Stimulated activated CD8-positive, alpha-beta memory T cell treated with anti-CD3 and anti-CD28 coated beads, Interleukin-7, amount 100 ng/mL, for 24 hours (primary cell): Measurements from ENCODE around the gene ANKRD10.
"Not testable (repeated sequence)": the region's sequence is repeated elsewhere in the genome, so short reads cannot be mapped to it uniquely, and the experiment has no call there.

Experiments
- DNase-seq: peaks from one replicate; pipeline ENCODE4 v3.0.0-alpha.2; 2020; ENCODE audit warnings: low read depth

The ANKRD10 gene

DNA sequence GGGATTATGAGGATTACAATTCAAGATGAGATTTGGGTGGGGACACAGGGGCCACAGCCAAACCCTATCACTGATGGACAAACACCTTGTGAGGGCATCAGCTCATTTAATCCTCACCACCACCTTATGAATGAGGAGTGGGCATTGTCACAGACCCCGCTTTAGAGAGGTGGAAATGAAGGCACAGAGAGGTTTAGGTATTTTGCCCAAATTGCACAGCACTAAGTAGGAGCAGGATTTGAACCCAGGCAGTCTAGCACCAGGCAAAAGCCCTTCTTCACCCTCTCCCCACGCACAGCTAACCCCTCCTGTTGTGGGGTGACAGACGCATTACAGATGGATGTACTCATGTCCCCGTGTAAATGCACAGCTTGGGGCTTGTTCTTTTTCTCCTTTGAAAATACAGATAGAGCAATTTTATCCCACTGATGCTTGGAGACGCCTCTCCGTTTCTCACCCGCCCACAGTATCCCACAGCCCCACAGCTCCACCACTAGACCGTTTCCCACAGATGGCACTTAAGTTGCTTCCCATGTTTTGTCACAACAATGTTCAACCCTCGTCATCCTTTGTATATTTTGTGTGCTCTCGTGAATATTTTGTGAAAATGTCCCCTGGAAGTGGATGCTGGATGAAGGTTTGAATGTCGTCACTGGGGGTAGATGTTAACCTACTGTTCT lies 48.2 kb downstream of the ANKRD10 start:
- no peak for DNase-seq

DNA sequence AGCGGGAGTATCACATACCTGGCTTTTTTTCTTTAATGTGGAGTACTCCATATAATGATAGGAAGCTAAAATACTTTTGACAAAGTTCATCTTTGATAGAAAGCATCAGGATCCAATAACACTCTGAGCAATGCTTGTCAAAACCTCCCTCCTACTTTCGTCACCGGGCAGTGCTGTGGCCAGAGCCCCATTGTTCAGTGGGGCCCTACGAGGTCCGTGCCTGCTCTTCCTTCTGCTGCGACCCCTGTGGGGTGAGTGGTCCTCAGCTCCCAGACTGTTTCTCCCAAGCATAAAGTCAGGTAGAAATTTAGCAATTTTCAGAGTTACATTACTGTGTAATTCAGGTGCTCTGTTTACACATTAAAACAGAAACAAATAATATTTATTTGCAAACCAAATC lies 51.2 kb downstream of the ANKRD10 start:
- DNase-seq: no peak

DNA sequence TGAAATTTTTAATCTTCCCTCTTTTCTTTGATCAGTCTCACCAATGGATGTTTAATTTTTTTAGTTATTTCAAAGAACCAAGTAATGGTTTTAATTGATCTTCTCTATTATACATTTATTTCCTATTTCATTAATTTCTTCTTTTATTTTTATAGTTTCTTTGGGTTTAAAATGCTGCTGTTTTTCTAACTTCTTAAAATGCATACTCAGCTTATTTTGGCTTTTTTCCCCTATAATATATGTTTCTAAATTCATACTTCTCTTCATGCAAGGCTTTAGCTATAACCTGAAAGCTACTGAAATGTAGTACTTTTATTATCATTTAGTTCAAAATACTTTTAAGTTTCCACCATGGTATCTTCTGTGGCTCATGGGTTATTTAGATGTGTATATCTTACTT lies 53.9 kb downstream of the ANKRD10 start:
- DNase-seq: no peak

DNA sequence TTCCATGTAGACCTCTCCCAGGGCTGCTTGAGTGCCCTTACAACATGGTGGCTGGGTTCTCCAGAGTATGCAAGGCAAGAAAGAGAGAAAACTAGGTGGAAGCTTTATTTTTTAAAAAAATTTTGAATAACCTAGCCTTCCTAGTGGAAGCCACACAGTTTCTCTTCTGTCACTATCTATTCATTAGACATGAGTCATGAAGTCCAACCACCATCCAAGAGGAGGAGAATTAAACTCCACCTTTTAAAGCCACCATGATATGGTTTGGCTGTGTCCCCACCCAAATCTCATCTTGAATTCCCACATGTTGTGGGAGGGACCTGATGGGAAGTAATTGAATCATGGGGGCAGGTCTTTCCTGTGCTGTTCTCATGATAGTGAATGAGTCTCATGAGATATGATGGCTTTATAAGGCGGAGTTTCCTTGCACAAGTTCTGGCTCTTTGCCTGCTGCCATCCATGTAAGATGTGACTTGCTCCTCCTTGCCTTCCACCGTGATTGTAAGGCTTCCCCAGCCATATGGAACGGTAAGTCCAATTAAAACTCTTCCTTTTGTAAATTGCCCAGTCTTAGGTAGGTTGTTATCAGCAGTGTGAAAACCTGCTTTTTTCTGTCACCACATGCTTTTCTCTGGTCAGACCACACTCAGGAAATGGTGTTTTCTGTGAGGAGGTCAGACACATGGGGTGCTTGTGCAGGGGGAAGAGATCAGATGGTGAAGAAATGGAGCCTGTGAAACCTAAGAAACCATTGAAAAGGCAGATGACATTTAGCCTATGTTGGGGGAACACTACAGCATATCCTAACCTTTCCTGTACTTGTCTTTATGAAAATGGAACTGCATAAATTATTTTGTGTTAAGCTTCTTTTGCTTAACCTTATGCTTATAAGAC lies 57.7 kb downstream of the ANKRD10 start:
- DNase-seq: no peak

DNA sequence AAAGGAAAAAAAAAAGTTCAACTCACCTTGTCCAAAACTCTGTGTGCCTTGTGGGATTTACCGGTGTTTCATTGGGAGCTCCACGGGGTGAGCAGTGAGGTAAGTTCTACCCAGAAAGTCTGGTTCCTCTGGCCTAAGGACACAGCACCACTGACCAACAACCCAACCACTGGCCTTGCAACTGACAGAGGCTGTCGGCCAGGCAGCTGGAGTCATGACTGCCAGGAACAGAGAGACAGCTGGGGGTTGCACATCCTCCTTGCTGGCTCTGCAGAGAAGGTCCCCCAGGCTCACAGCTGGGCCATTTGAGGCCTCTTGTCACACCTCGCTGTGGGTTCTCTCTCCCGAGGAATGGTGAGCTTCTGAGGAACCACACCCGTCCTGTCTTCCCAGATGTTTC lies 59.5 kb downstream of the ANKRD10 start:
- no peak for DNase-seq

DNA sequence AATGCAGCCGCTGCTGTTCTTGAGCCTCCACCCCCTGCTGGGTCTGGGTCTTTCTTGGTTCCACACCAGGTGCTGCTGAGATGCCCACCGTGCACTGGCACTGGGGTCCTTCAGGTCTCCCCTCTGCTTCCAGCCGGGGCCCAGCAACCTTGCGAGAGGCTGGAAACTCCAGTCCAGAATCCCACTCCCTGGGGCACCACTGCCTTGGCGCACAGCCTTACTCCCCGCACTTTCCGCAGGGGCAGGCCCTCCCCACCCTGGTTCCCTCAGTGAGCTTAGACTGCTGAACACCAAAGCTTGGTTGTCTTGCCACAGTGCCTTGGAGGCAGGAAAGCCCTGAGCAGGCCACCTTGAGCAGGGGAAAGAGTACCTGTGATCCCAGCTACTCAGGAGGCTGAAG lies 60.0 kb downstream of the ANKRD10 start:
- no peak for DNase-seq

DNA sequence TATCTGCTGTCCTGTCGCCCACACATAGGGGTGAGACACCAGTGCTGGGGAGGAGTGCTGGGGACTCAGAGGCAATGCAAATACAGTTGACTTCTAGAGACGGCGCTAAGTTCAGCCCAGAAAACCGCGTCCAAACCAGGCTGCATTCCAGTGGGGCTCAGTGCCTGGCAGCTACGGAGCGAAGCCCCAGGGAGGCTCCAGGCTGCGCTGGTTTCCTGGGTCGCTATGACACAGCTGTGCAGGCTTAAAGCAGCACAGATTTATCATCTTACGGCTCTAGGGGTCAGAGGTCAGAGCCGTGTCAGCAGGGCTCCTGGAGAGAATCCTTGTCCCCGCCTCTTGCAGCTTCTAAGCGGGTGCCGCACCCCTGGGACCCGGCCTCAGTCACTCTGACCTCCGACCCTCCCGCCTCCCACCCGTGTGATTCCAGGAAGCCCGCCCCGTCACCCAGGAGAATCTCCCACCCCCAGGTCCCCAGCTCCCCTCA lies 61.6 kb downstream of the ANKRD10 start:
- DNase-seq: no peak

DNA sequence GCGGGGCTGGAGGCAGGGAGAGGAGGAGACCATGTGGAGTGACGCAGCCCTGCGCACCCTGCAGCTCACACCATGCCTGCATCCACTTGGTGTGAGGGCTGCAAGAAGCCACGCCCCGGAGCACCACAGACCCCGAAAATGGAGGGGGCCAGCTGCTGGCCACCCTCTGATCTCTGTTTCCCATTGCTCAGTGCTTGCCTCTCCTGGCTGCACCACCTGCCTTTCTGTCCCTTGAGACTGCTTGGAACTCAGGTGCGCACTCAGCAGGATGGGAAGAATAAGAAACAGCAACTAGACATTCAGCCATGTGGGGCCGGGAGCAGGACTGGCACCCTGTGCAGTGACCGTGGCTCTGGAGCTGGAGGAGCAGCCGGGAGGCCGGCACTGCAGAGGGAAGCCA lies 64.0 kb downstream of the ANKRD10 start:
- no peak for DNase-seq

DNA sequence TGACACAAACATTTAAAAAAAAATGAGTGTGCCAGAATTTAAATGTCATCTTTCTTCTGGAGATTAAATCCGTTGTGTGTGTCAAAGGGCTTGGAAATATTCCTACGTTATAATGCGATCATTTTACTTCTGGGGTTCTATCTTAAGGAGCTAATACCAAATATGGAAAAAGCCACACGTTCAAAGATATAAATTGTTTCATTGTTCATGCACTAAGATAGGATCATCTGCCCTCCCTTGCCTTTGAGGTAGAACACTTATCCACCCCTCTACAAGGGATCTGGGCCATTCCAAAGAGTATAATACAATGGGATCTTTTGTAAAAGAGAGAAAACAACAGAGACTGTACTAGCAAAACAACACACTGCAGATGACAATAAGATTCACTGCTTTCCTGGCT lies 64.9 kb downstream of the ANKRD10 start:
- no peak for DNase-seq

DNA sequence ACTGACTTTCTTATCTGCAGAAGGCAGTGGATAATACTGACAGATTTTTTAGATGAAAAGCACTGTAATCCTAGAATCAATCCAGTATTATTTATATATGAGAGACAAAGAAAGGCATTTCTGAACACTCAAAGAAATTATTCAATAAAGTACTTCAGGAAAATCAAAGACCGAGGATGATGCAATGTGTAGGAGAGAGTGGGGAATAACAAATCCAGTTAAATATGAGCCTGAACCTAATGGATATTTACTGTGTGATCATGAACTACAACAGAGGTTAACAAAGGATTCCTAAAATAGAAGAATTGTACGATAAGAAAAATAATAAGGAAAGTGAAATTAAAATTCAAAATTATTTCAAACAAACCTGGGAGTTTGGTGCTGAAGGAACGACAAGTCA lies 69.3 kb downstream of the ANKRD10 start:
- no peak for DNase-seq

DNA sequence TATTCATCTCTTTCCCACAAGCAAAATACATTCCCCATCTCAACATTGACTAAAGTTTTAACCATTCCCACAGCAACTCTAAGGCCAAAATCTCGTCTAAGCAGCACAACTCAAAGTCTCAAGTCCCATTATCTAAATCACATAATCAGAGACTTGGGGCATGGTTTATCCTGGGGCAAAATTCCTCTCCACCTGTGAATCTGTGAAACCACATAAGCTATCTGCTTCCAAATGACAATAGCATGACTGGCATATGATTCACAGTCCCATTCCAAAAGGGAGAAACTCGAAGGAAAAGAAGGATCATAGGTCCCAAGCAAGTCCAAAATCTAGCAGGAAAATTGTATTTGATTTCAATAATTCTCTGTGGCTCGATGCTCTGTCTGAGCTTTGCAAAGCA lies 73.0 kb downstream of the ANKRD10 start:
- DNase-seq: no peak

DNA sequence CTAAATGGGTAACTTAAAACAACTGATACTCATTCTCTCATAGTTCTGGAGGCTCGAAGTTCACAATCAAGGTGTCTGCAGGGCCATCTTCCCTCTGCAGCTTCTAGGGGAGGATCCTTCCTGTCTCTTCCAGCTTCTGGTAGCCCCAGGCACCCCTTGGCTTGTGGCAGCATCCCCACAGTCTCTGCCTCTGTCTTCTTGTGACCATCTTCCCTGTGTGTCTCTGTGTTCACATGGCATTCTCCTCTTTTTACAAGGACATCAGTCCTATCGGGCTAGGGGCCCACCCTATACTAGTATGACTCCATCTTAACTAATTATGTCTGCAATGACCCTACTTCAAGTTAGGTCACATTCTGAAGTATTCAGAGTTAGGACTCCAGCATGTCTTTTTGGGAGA lies 73.5 kb downstream of the ANKRD10 start:
- no peak for DNase-seq

DNA sequence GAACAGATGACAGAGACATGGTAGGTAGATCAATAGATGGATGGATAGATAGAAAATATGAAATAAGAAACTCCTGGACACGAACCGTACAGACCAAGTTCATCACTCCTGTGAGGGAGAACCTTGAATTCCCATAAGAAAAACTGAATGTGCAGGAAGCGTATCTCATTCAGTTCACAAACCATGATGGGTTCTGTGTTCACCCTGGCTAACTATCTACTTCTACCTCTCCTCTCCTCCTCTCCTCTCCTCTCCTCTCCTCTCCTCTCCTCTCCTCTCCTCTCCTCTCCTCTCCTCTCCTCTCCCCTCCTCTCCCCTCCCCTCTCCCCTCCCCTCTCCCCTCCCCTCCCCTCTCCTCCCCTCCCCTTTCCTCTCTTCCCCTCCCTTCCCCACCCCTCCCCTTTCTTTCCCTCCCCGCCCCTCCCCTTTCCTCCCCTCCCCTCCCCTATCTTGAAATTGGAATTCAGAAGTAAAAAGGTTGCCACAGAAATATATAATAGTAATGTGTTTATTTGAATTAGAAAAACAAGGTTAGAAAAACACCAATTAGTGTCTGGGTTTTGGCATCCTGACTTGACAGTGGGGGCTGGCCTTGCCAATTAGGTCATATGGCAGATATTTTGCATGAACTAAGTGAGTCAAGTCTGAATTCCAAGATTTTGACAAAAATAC lies 75.9 kb downstream of the ANKRD10 start:
- no peak for DNase-seq

DNA sequence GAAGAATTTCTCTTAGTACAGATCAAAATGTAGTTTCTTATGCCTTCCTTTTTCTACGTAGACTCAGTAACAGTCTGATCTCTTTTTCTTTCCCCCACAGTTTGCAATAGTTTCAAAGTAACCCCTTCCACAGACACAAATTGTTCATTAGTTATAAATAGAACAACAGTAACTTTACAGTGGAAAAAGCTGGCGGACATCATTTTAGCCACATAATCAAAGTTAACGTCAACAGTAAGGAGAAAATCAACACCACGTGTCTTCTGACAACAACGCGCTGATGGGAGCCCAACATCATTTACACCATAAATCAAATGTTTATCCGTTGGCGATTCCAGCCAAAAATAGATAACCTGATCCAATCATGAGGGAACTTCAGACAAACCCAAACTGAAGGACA lies 76.8 kb downstream of the ANKRD10 start:
- no peak for DNase-seq

DNA sequence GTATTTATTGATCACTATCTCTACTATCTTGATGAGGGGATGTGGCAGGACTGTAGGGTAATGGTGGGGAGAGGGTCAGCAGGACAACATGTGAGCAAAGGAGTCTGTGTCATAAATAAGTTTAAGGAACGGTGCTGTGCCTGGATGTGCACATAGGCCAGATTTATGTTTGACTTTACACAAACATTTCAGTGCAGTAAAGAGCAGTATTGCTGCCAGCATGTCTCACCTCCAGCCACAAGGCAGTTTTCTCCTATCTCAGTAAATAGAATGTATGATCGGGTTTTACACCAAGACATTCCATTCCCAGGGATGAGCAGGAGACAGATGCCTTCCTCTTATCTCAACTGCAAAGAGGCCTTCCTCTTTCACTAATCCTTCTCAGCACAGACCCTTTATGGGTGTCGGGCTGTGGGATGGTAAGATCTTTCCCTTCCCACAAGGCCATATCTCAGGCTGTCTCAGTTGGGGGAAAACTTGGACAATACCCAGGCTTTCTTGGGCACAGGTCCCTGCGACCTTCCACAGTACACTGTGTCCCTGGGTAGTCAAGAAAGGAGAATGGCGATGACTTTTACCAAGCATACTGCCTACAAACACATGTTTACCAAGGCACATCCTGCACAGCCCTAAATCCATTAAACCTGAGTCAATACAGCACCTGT lies 77.3 kb downstream of the ANKRD10 start:
- DNase-seq: not testable (repeated sequence)

DNA sequence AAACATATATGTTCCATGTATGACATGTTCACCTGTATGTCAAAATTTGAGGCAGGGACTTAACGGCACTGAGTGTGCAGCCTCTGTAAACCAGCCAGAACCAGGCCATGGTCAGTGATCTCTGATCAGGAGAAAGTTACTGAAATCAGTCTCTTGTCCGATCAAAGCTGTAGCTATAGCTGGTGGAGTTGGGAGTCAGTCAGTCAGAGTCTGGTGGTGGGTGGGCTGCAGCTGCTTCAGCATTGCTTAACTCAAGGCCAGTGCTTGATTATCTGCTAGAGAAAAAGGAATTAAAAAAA lies 78.3 kb downstream of the ANKRD10 start:
- no peak for DNase-seq

DNA sequence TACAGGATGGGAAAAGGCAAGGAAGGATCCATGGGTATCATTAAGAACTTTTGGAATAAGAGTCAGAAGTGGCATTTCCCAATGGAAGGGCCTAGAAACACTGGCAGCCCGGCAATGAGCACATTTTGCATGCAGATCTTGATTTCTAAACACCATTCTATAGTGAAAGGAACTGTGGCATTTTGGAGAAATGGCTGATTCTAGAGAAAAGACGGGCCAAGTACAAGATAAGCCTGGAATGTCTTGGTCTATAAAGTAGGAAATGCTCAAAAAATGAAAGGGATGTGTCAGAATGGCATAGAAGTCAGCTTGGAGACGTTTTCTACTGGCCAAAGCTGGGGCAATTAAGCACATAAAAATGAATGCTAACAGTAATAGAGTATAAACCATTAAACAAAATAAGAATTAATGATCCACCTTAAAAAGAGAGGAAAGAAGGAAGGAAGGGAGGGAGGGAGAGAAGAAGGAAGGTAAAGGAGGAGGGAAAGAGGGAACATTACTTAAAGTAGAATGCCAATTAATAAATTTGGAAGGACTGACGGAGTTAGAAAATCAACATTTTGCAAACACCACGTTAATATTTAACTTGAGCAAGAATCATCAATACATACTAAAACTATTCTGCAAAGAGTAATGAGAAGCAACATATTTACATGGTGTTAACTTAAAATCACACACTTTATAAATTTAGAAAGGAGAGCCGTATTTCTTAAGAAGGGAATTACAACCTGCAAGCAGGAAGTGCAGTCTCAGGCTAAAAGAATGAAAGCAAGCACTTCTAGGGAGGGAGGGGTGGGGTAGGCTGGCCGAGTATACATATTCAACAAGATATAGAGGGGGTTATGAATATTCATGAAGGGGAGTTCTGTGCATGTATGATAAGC lies 78.9 kb downstream of the ANKRD10 start:
- DNase-seq: no peak

DNA sequence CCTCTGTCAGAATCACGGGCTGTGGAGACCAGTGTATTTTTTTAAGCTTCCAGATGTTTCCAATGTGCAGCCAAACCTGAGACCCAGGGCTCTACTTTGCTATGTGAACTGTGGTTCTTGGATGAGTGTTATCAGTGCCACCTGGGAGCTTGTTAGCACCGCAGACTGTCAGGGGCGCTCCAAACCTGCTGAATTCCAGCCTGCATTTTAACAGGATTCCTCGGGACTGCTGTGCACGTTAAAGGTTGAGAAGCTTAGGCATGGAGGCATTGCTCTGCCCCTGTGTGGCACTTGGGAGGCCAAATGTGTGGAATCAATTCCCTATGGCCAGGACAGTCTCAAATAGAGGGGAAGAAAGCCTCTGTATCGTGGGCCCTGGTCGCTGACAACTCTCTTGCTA lies 80.3 kb downstream of the ANKRD10 start:
- DNase-seq: no peak

DNA sequence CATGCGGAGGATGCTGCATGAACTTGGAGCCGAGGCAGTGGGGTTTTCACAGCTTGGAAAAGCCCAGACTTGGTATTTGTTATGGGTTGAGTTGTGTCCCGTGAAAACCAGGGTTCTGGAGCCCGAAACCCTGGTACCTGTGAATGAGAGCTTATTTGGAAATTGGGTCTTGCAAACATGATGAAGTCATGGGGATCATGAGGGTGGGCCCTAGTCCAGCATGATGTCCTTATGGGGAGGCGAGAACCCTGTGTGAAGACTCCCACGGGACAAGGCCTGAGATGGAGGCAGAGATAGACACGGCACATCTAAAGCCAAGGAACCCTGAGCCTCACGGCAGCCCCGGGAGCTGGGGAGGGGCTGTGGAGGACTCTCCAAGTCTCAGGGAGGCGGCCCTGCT lies 82.3 kb downstream of the ANKRD10 start:
- no peak for DNase-seq

DNA sequence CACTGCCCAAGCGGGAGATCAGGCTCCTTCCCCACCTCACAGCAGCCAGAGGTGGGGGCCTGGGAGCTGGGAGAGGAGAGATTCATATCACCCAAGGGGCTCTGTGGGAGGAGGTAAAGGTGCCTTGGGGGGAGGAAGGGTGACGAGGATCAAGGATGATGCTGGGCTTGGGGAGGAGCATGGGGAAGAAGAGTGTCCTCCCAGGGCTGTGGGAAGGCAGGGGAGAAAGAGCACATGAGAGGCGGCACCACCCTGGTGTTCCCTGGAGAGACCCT lies 82.7 kb downstream of the ANKRD10 start:
- DNase-seq: no peak

DNA sequence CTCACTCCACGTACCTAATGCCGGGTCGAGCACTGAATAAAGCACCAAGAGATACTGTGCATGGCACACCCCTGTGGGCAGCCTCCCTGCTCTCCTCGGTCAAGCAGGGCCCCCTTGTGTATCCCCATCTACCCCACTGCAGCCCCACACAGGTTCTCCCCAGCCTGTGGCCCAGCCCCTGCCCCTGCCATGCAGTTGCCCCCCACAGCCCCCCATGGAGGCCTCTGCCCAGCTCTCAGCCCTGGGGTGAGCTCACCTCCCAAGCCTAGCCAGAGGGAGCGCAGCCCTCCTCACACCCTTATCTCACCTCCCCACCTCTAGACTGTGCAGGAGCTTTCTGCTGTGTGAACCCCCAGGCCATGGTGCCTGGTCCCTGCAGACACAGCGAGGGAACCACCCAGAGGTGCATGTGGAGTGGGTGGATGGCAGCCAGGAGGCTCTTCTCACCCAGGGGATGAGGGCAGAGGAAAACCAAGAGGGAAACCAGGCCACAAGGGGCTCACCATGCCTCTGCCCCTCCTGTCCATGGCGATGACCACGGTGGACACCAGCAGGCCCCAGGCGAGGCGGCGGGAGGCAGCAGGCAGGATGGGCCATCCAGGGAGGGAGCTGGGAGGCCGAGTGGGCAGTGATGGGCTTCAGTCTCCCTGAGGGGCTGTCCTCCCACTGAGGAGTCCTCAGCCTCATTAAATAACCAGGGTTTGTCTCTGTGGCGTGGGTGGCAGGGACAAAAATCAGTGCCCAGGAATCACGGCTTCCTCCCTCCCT lies 83.2 kb downstream of the ANKRD10 start:
- no peak for DNase-seq
